SU-DHL-6 (cell line): Measurements from ENCODE around the gene CTPS2.
"Not testable (repeated sequence)": the region's sequence is repeated elsewhere in the genome, so short reads cannot be mapped to it uniquely, and the experiment has no call there.

ENCODE experiments used
- H2AFZ ChIP-seq: fragments of 200-600 bp; sonication (generic); 2 replicates; pipeline ENCODE4 v1.6.1; 2014; ENCODE audit warnings: low read depth, mild to moderate bottlenecking, moderate library complexity, mixed read lengths, antibody characterized with exemption, low read length; ENCODE audit not compliant: severe bottlenecking
- H3F3A ChIP-seq: fragments of 200-600 bp; shearing (Covaris generic); 2 replicates; pipeline ENCODE4 v1.6.0; 2016; ENCODE audit warnings: antibody characterized with exemption, mild to moderate bottlenecking; ENCODE audit not compliant: insufficient read depth
- H3K27ac ChIP-seq: fragments of 200-600 bp; sonication (generic); 2 replicates; pipeline ENCODE4 v1.5.1; 2016; ENCODE audit warnings: low read depth, mild to moderate bottlenecking, low read length, moderate library complexity, mixed read lengths
- H3K27me3 ChIP-seq: fragments of 200-600 bp; sonication (generic), shearing (Covaris generic); 2 replicates; pipeline ENCODE4 v1.6.0; 2014; ENCODE audit warnings: mild to moderate bottlenecking, low read length
- H3K36me3 ChIP-seq: fragments of 200-600 bp; sonication (generic); 2 replicates; pipeline ENCODE4 v1.6.1; 2014; ENCODE audit warnings: mild to moderate bottlenecking, low read length, mixed read lengths
- H3K4me2 ChIP-seq: fragments of 300-600, 200-600 bp; shearing (Covaris generic), sonication (generic); 2 replicates; pipeline ENCODE4 v1.6.0; 2014; ENCODE audit warnings: low read length, low read depth, mild to moderate bottlenecking; ENCODE audit not compliant: poor library complexity, severe bottlenecking
- H3K4me3 ChIP-seq: fragments of 200-600 bp; sonication (generic); 2 replicates; pipeline ENCODE4 v1.5.1; 2014; ENCODE audit warnings: antibody characterized with exemption, low read length, mild to moderate bottlenecking, mixed read lengths; ENCODE audit not compliant: insufficient read depth, poor library complexity, severe bottlenecking
- H3K79me2 ChIP-seq: fragments of 200-600 bp; sonication (generic); 2 replicates; pipeline ENCODE4 v1.6.1; 2014; ENCODE audit warnings: mild to moderate bottlenecking, low read length, moderate library complexity; ENCODE audit not compliant: insufficient read depth
- H3K9ac ChIP-seq: fragments of 200-600 bp; sonication (generic); 2 replicates; pipeline ENCODE4 v1.7.0; 2014; ENCODE audit warnings: mild to moderate bottlenecking, low read length
- H3K9me2 ChIP-seq: fragments of 200-600 bp; sonication (generic); replicated peaks from 2 replicates; pipeline ENCODE4 v1.6.1; 2014; ENCODE audit warnings: low read length; ENCODE audit not compliant: insufficient read depth
- H3K9me3 ChIP-seq: fragments of 200-600 bp; sonication (generic); 2 replicates; pipeline ENCODE4 v1.6.1; 2014; ENCODE audit warnings: low read length, mixed read lengths; ENCODE audit not compliant: insufficient read depth
- H4K20me1 ChIP-seq: fragments of 200-600 bp; sonication (generic); 2 replicates; pipeline ENCODE4 v1.6.1; 2014; ENCODE audit warnings: low read depth, mild to moderate bottlenecking, antibody characterized with exemption, low read length, moderate library complexity, mixed read lengths
- EZH2phosphoT487 ChIP-seq: fragments of 200-600 bp; sonication (generic), shearing (Covaris generic); conservative IDR thresholded peaks from 2 replicates; pipeline ENCODE4 v1.6.1; 2018; ENCODE audit warnings: mild to moderate bottlenecking, antibody characterized with exemption, low read length, moderate library complexity, mixed read lengths
- TF ChIP-seq, protein P1 (sequence below): fragments of 200-600 bp; sonication (generic); IDR thresholded peaks from one replicate; pipeline ENCODE4 v1.5.1; 2017; ENCODE audit warnings: antibody characterized with exemption, mild to moderate bottlenecking, low read length, moderate library complexity; ENCODE audit not compliant: insufficient read depth, poor library complexity, severe bottlenecking

Gene CTPS2

GRCh38 chrX:16719334-16720084 is 7.0 kb upstream of the CTPS2 start, which contains the start of gene SYAP1:
Gene SYAP1, plus strand, starts transcription at chrX:16719612. Its CDS starts 113 bp downstream, at chrX:16719725.
- Histone ChIP-seq H3K9me2 (no peaks in the 10 kb centered on the region), H2AFZ (peak within 1 kb of the TSS; percentile 61), H3K36me3 (no peaks in the 10 kb centered on the region), H3K27me3 (no peaks in the 10 kb centered on the region), H3K27ac (peak within 1 kb of the TSS; percentile 44), H3K79me2 (peaks cover 48% of the 10 kb centered on the region), H3K9me3 (no peaks in the 10 kb centered on the region), H3K9ac (peak within 1 kb of the TSS; percentile 91), H3K4me3 (peak within 1 kb of the TSS; percentile 91), H3F3A (no peaks in the 10 kb centered on the region), H4K20me1 (no peaks in the 10 kb centered on the region), H3K4me2 (peak within 1 kb of the TSS; percentile 98)
- TF ChIP-seq EZH2phosphoT487: no peak
- TF ChIP-seq, protein P1, sequence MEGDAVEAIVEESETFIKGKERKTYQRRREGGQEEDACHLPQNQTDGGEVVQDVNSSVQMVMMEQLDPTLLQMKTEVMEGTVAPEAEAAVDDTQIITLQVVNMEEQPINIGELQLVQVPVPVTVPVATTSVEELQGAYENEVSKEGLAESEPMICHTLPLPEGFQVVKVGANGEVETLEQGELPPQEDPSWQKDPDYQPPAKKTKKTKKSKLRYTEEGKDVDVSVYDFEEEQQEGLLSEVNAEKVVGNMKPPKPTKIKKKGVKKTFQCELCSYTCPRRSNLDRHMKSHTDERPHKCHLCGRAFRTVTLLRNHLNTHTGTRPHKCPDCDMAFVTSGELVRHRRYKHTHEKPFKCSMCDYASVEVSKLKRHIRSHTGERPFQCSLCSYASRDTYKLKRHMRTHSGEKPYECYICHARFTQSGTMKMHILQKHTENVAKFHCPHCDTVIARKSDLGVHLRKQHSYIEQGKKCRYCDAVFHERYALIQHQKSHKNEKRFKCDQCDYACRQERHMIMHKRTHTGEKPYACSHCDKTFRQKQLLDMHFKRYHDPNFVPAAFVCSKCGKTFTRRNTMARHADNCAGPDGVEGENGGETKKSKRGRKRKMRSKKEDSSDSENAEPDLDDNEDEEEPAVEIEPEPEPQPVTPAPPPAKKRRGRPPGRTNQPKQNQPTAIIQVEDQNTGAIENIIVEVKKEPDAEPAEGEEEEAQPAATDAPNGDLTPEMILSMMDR: no peak

GRCh38 chrX:16718824-16719333 is 6.4 kb upstream of the CTPS2 start:
- TF ChIP-seq, protein P1: no peak
- no peak for TF ChIP-seq EZH2phosphoT487
- Histone ChIP-seq H4K20me1 (no peaks in the 10 kb centered on the region), H3K4me2 (peak overlapping the region; percentile 98), H3K9ac (peak overlapping the region; percentile 91), H3K27me3 (no peaks in the 10 kb centered on the region), H3K36me3 (no peaks in the 10 kb centered on the region), H3K79me2 (peaks cover 43% of the 10 kb centered on the region), H3K27ac (no peak overlapping the region), H3K9me2 (no peaks in the 10 kb centered on the region), H3K9me3 (no peaks in the 10 kb centered on the region), H3F3A (no peaks in the 10 kb centered on the region), H2AFZ (peak overlapping the region; percentile 61), H3K4me3 (peak overlapping the region; percentile 91)

- H3K9me3 ChIP-seq, H3F3A ChIP-seq, H2AFZ ChIP-seq, H3K36me3 ChIP-seq, H3K9me2 ChIP-seq, H4K20me1 ChIP-seq, H3K27ac ChIP-seq, H3K4me2 ChIP-seq, H3K9ac ChIP-seq, H3K27me3 ChIP-seq, H3K4me3 ChIP-seq: not testable (repeated sequence)
- peaks cover 22% of the 10 kb centered on the region for H3K79me2 ChIP-seq
These were observed 4.0 kb upstream of the CTPS2 start for GRCh38 chrX:16716451-16716850.

GRCh38 chrX:16715638-16716037 is 3.2 kb upstream of the CTPS2 start:
- not testable (repeated sequence) for H4K20me1 ChIP-seq, H3K9ac ChIP-seq, H3K9me2 ChIP-seq, H3K36me3 ChIP-seq, H3K4me2 ChIP-seq, H3K4me3 ChIP-seq, H3F3A ChIP-seq, H3K27me3 ChIP-seq, H3K9me3 ChIP-seq, H3K27ac ChIP-seq, H2AFZ ChIP-seq
- H3K79me2 ChIP-seq: peaks cover 23% of the 10 kb centered on the region
